H9 (cell line): ENCODE measurements around the gene CDH20. TPM values are rescaled to one million over a fixed set of nuclear protein-coding genes. Genes with fewer than 3 reads are reported as not detected.

Experiments used
- DNase-seq: peaks from one replicate; pipeline ENCODE4 v3.0.0-alpha.2; 2017
- H2AFZ ChIP-seq: one replicate; pipeline ENCODE4 v1.6.1; 2013; ENCODE audit warnings: mild to moderate bottlenecking, low read length, control low read depth, moderate library complexity
- H2AK5ac ChIP-seq: 2 replicates; pipeline ENCODE4 v1.6.1; 2013; ENCODE audit warnings: low read length, control low read depth, mixed read lengths; ENCODE audit not compliant: insufficient read length
- H2BK120ac ChIP-seq: one replicate; pipeline ENCODE4 v1.6.1; 2013; ENCODE audit warnings: low read depth, mild to moderate bottlenecking, low read length, control low read depth, inconsistent platforms; ENCODE audit not compliant: poor library complexity, severe bottlenecking
- H2BK12ac ChIP-seq: 2 replicates; pipeline ENCODE4 v1.6.1; 2013; ENCODE audit warnings: low read length, control low read depth, mixed read lengths, low read depth; ENCODE audit not compliant: insufficient read length
- H2BK15ac ChIP-seq: 2 replicates; pipeline ENCODE4 v1.6.1; 2013; ENCODE audit warnings: low read depth, low read length, control low read depth
- H2BK20ac ChIP-seq: one replicate; pipeline ENCODE4 v1.6.1; 2013; ENCODE audit warnings: low read depth, mild to moderate bottlenecking, low read length, control low read depth, inconsistent platforms; ENCODE audit not compliant: poor library complexity, severe bottlenecking
- H2BK5ac ChIP-seq: 2 replicates; pipeline ENCODE4 v1.6.1; 2013; ENCODE audit warnings: low read length, control low read depth, mixed read lengths; ENCODE audit not compliant: insufficient read length
- H3K14ac ChIP-seq: 2 replicates; pipeline ENCODE4 v1.6.1; 2013; ENCODE audit warnings: low read length, control low read depth; ENCODE audit not compliant: insufficient read depth
- H3K18ac ChIP-seq: 2 replicates; pipeline ENCODE4 v1.6.1; 2013; ENCODE audit warnings: low read depth, mild to moderate bottlenecking, mixed read lengths, low read length, control low read depth; ENCODE audit not compliant: insufficient read length
- H3K23ac ChIP-seq: 2 replicates; pipeline ENCODE4 v1.6.1; 2013; ENCODE audit warnings: low read length, control low read depth, mixed read lengths, low read depth; ENCODE audit not compliant: insufficient read length
- H3K23me2 ChIP-seq: 2 replicates; pipeline ENCODE4 v1.6.1; 2013; ENCODE audit warnings: low read depth, mild to moderate bottlenecking, mixed read lengths, low read length, control low read depth; ENCODE audit not compliant: insufficient read length, poor library complexity, severe bottlenecking
- H3K27ac ChIP-seq: 2 replicates; pipeline ENCODE4 v1.5.1; 2013; ENCODE audit warnings: low read length, control low read depth, mixed read lengths, low read depth; ENCODE audit not compliant: insufficient read length
- H3K27me3 ChIP-seq: 2 replicates; pipeline ENCODE4 v1.6.1; 2013; ENCODE audit warnings: low read length, control low read depth, inconsistent platforms; ENCODE audit not compliant: insufficient read depth
- H3K4ac ChIP-seq: 2 replicates; pipeline ENCODE4 v1.6.1; 2013; ENCODE audit warnings: low read depth, mild to moderate bottlenecking, control low read depth, inconsistent platforms, low read length, moderate library complexity
- H3K4me1 ChIP-seq: 2 replicates; pipeline ENCODE4 v1.6.1; 2013; ENCODE audit warnings: low read length, control low read depth, inconsistent platforms; ENCODE audit not compliant: insufficient read depth
- H3K4me2 ChIP-seq: 2 replicates; pipeline ENCODE4 v1.6.1; 2013; ENCODE audit warnings: low read length, control low read depth, mixed read lengths; ENCODE audit not compliant: insufficient read length, insufficient read depth
- H3K56ac ChIP-seq: 2 replicates; pipeline ENCODE4 v1.6.1; 2013; ENCODE audit warnings: low read depth, mild to moderate bottlenecking, mixed read lengths, low read length, control low read depth; ENCODE audit not compliant: insufficient read length
- H3K79me1 ChIP-seq: 2 replicates; pipeline ENCODE4 v1.6.1; 2013; ENCODE audit warnings: low read depth, mild to moderate bottlenecking, moderate library complexity, low read length, control low read depth, inconsistent platforms; ENCODE audit not compliant: insufficient read depth, poor library complexity, severe bottlenecking
- H3K79me2 ChIP-seq: 2 replicates; pipeline ENCODE4 v1.6.1; 2013; ENCODE audit warnings: low read length, control low read depth, inconsistent platforms; ENCODE audit not compliant: insufficient read depth
- H3K9ac ChIP-seq: 2 replicates; pipeline ENCODE4 v1.6.1; 2013; ENCODE audit warnings: low read length, control low read depth, mixed read lengths; ENCODE audit not compliant: insufficient read length; ENCODE audit errors: extremely low read depth
- H3K9me3 ChIP-seq: one replicate; pipeline ENCODE4 v1.6.1; 2013; ENCODE audit warnings: low read depth, low read length, inconsistent platforms; ENCODE audit not compliant: control insufficient read depth
- H3T11ph ChIP-seq: one replicate; pipeline ENCODE4 v1.6.1; 2013; ENCODE audit warnings: mild to moderate bottlenecking, low read length, control low read depth, inconsistent platforms
- H4K20me1 ChIP-seq: one replicate; pipeline ENCODE4 v1.6.1; 2013; ENCODE audit not compliant: control insufficient read depth, insufficient read length, insufficient read depth
- H4K5ac ChIP-seq: 2 replicates; pipeline ENCODE4 v1.6.1; 2013; ENCODE audit warnings: low read depth, mild to moderate bottlenecking, mixed read lengths, low read length, control low read depth; ENCODE audit not compliant: insufficient read length
- H4K8ac ChIP-seq: replicated peaks from 2 replicates; pipeline ENCODE4 v1.6.1; 2013; ENCODE audit warnings: low read length, control low read depth, mixed read lengths, low read depth; ENCODE audit not compliant: insufficient read length
- H4K91ac ChIP-seq: 2 replicates; pipeline ENCODE4 v1.6.1; 2013; ENCODE audit warnings: low read depth, mild to moderate bottlenecking, moderate library complexity, mixed read lengths, low read length, control low read depth; ENCODE audit not compliant: insufficient read length
- H3K27ac Mint-ChIP-seq, 3 experiments: 2 replicates in 2 of 3; 3 replicates in 1 of 3; pipeline ENCODE4 v1.8.0; 2020 to 2021; ENCODE audit warnings: mixed read lengths in 3 of 3, mild to moderate bottlenecking in 1 of 3, moderate library complexity in 1 of 3
- H3K27me3 Mint-ChIP-seq: 2 replicates; pipeline ENCODE4 v1.8.0; 2021; ENCODE audit warnings: low read depth, mild to moderate bottlenecking, moderate library complexity, mixed read lengths
- H3K36me3 Mint-ChIP-seq, 3 experiments: 2 replicates in 2 of 3; 3 replicates in 1 of 3; pipeline ENCODE4 v1.8.0; 2020 to 2021; ENCODE audit warnings: low read depth in 3 of 3, mixed read lengths in 3 of 3; ENCODE audit not compliant: insufficient read depth in 1 of 3
- H3K4me1 Mint-ChIP-seq, 2 experiments: 2 replicates each; pipeline ENCODE4 v1.8.0; 2020; ENCODE audit warnings: mixed read lengths in 2 of 2
- H3K4me3 Mint-ChIP-seq, 2 experiments: 2 replicates in 1 of 2; 3 replicates in 1 of 2; pipeline ENCODE4 v1.8.0; 2020 to 2021; ENCODE audit warnings: mild to moderate bottlenecking in 2 of 2, mixed read lengths in 2 of 2, moderate library complexity in 1 of 2
- H3K9me3 Mint-ChIP-seq, 2 experiments: 2 replicates in 1 of 2; 3 replicates in 1 of 2; pipeline ENCODE4 v1.8.0; 2020; ENCODE audit warnings: mild to moderate bottlenecking in 2 of 2, mixed read lengths in 2 of 2, moderate library complexity in 1 of 2
- WGBS: extraction: QIAGEN DNeasy Blood & Tissue Kit; methylation state at CpG from one replicate; pipeline ENCODE4 v1.1.7; 2013; ENCODE audit warnings: missing lambda C conversion rate, low lambda C conversion rate, mixed read lengths; ENCODE audit not compliant: insufficient read length; ENCODE audit errors: extremely low coverage; 5-methylcytosine and 5-hydroxymethylcytosine counted together
- total RNA-seq: library from RNA; stranded (reverse); gene quantifications from 2 replicates; pipeline ENCODE4 v1.2.1, GENCODE V29; 2021
- TF ChIP-seq, protein P1 (sequence below): fragments of 200-600 bp; sonication (generic); conservative IDR thresholded peaks from 3 replicates; pipeline ENCODE4 v1.8.0; 2021; ENCODE audit warnings: antibody characterized with exemption, mild to moderate bottlenecking

Gene CDH20
- total RNA-seq, 1 experiment from 2014 or later, result not detected

DNA sequence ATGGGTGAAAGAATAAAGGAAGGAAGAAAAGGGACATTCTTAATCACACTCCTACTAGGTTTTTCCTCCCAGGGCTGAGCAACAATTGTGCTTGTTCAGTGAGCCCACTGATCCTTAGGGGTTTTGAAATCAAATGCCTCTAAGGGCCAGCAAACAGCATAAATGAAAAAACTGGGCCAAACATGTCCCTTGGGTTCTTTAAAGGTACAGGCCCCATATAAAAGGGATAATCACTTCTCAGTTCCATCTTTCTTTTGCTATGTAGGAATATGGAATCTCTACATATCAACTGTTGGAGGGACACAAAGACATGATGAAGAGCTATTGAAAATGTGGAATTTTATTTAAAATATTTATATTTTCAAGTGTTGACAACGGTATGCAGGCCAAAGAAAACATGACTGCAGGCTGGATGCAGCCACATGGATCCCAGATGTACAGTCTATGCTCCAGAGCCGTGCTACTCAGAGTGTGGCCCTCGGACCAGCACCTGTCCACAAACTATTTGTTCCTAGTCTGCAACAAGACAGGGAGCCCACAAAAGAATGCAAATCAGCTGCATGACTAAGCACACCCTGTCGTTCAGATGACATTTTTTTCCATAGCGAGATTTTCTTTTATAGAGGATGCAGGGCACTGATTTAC, 110.0 kb downstream of the CDH20 start:
- Mint-ChIP-seq H3K4me1 (no peaks in the 10 kb centered on the region), H3K4me3 (no peak overlapping the region), H3K36me3 (no peaks in the 10 kb centered on the region), H3K27ac (no peak overlapping the region), H3K27me3 (no peaks in the 10 kb centered on the region; the same call in 1 of the 2 replicates), H3K9me3 (no peaks in the 10 kb centered on the region)
- Histone ChIP-seq H2BK5ac (no peak overlapping the region), H3K23ac (no peak overlapping the region), H2BK20ac (no peak overlapping the region), H2BK120ac (no peak overlapping the region), H3K27ac (no peak overlapping the region), H3K23me2 (no peaks in the 10 kb centered on the region), H3T11ph (no peak overlapping the region), H4K20me1 (no peaks in the 10 kb centered on the region), H3K79me2 (no peaks in the 10 kb centered on the region), H2BK15ac (no peak overlapping the region), H3K79me1 (no peaks in the 10 kb centered on the region), H4K91ac (no peak overlapping the region), H3K4ac (no peak overlapping the region), H3K4me1 (no peaks in the 10 kb centered on the region), H4K5ac (no peak overlapping the region), H3K9ac (no peak overlapping the region), H4K8ac (no peak overlapping the region), H3K4me2 (no peak overlapping the region), H3K14ac (no peak overlapping the region), H3K27me3 (no peaks in the 10 kb centered on the region), H3K18ac (no peak overlapping the region), H2AFZ (no peak overlapping the region), H3K9me3 (no peaks in the 10 kb centered on the region), H2BK12ac (no peak overlapping the region), H3K56ac (no peak overlapping the region), H2AK5ac (no peak overlapping the region)
- WGBS, result no CpG with 5 or more reads among the region's 5 CpGs
- no peak for DNase-seq
- TF ChIP-seq, protein P1, sequence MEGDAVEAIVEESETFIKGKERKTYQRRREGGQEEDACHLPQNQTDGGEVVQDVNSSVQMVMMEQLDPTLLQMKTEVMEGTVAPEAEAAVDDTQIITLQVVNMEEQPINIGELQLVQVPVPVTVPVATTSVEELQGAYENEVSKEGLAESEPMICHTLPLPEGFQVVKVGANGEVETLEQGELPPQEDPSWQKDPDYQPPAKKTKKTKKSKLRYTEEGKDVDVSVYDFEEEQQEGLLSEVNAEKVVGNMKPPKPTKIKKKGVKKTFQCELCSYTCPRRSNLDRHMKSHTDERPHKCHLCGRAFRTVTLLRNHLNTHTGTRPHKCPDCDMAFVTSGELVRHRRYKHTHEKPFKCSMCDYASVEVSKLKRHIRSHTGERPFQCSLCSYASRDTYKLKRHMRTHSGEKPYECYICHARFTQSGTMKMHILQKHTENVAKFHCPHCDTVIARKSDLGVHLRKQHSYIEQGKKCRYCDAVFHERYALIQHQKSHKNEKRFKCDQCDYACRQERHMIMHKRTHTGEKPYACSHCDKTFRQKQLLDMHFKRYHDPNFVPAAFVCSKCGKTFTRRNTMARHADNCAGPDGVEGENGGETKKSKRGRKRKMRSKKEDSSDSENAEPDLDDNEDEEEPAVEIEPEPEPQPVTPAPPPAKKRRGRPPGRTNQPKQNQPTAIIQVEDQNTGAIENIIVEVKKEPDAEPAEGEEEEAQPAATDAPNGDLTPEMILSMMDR, result no peak
